HG02973 (cell line): ENCODE results near the gene RIT1.

Experiments
- ATAC-seq: cut with Tn5 transposase; IDR thresholded peaks from one replicate; pipeline ENCODE4 v1.9.1; 2021; ENCODE audit warnings: moderate library complexity; ENCODE audit not compliant: unreplicated experiment

Gene RIT1

GRCh38 chr1:155859234-155859829 is 51.8 kb downstream of the RIT1 start, which contains the start of gene SYT11:
SYT11 (plus strand) TSS chr1:155859567; CDS start chr1:155859762, 195 bp downstream.
- peak; percentile 62 for ATAC-seq

- ATAC-seq, result peak; percentile 7
Observed at GRCh38 chr1:155858800-155859233, 52.3 kb downstream of the RIT1 start.

GRCh38 chr1:155856975-155857930 is 53.9 kb downstream of the RIT1 start, which contains the start of gene GON4L:
GON4L (minus strand) TSS chr1:155857214; CDS start chr1:155853780, 3,434 bp downstream.
- peak; percentile 40 for ATAC-seq

DNA sequence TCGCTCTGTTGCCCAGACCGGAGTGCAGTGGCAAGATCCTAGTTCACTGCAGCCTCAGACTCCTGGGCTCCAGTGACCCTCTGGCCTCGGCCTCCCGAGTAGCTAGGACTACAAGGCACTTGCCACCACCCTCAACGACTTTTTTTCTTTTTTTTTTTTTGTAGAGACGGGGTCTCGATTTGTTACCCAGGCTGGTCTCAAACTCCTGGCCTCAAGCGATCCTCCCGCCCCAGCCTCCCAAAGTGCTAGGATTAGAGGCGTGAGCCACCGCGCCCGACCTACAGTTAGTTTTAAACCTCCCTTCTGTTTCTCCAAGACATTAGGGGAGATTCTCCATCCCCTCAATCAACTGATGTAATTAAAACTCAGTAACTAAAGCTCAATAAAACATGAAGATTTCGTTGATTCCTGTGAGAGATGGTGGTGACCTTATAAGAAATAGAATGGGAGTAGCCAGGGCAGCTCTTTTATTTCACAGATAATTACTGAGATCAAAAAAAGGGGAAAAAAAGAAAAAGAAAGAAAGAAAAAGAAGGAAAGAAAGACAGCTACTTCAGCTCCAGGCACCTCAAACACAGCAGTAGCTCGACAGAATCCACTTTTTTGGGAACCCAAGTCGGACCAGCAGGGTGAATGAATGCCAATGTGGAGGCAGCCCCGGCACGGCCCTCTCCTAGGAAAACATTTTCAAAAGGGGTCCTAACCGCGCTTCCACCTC is 54.7 kb downstream of the RIT1 start:
- no peak for ATAC-seq

DNA sequence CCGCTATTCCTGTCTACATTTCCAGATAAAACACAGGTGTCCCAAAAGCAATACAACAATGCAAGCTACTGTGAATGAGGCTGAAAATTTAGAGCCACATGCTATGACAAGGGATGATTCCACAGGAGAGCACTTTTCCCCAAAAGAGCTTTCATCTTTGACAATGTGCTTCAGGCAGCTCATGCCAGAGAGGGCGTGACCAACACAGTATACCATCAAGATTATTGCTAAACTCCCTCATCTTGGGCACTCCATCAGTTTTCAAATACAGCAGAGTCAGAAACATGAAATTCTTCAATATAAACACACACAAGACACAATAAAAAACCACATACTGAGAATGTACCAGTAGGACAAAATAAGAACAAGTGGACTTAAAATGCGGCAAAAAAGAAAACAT is 60.8 kb downstream of the RIT1 start:
- no peak for ATAC-seq

- ATAC-seq, result no peak
Observed at GRCh38 chr1:155847823-155848529, 63.2 kb downstream of the RIT1 start.
